Neural progenitor cell (in vitro differentiated cells): ENCODE data around the gene PSMD14. TPM values are rescaled to one million over a fixed set of nuclear protein-coding genes. Genes with fewer than 3 reads are reported as not detected.

Source experiments
- DNase-seq: peaks from one replicate; pipeline ENCODE4 v3.0.0-alpha.2; 2016; ENCODE audit warnings: low spot score
- H2AFZ ChIP-seq: fragments of 200-600 bp; sonication (generic); replicated peaks from 2 replicates; pipeline ENCODE4 v1.6.1; 2016; ENCODE audit warnings: antibody characterized with exemption
- H3F3A ChIP-seq: fragments of 200-600 bp; sonication (generic); 2 replicates; pipeline ENCODE4 v1.6.1; 2016; ENCODE audit warnings: antibody characterized with exemption, low read depth
- H3K27ac ChIP-seq: fragments of 200-600 bp; sonication (generic); 2 replicates; pipeline ENCODE4 v1.5.1; 2016; ENCODE audit warnings: mild to moderate bottlenecking
- H3K27me3 ChIP-seq: fragments of 200-600 bp; sonication (generic); 2 replicates; pipeline ENCODE4 v1.6.1; 2016; ENCODE audit warnings: mild to moderate bottlenecking, moderate library complexity
- H3K36me3 ChIP-seq: fragments of 200-600 bp; sonication (generic); 2 replicates; pipeline ENCODE4 v1.5.1; 2016
- H3K4me1 ChIP-seq: fragments of 200-600 bp; sonication (generic); 2 replicates; pipeline ENCODE4 v1.6.1; 2016; ENCODE audit warnings: mixed run types
- H3K4me2 ChIP-seq: fragments of 200-600 bp; sonication (generic); 2 replicates; pipeline ENCODE4 v1.6.1; 2016
- H3K4me3 ChIP-seq: fragments of 200-600 bp; sonication (generic); 2 replicates; pipeline ENCODE4 v1.5.1; 2016
- H3K79me2 ChIP-seq: fragments of 200-600 bp; sonication (generic); 2 replicates; pipeline ENCODE4 v1.6.1; 2016; ENCODE audit warnings: low read depth
- H3K9ac ChIP-seq: fragments of 200-600 bp; sonication (generic); 2 replicates; pipeline ENCODE4 v1.6.1; 2016
- H3K9me3 ChIP-seq: fragments of 200-600 bp; sonication (generic); 2 replicates; pipeline ENCODE4 v1.5.1; 2016; ENCODE audit warnings: low read depth
- H4K20me1 ChIP-seq: fragments of 200-600 bp; sonication (generic); 2 replicates; pipeline ENCODE4 v1.6.1; 2016; ENCODE audit warnings: low read depth
- H3K27ac Mint-ChIP-seq: 3 replicates; pipeline ENCODE4 v1.8.0; 2021; ENCODE audit warnings: mixed read lengths
- H3K27me3 Mint-ChIP-seq: 2 replicates; pipeline ENCODE4 v1.8.0; 2022; ENCODE audit warnings: low read depth, mild to moderate bottlenecking, inconsistent platforms, moderate library complexity, mixed read lengths; ENCODE audit not compliant: insufficient read depth
- H3K36me3 Mint-ChIP-seq: 3 replicates; pipeline ENCODE4 v1.8.0; 2021; ENCODE audit warnings: mixed read lengths
- H3K4me1 Mint-ChIP-seq: 3 replicates; pipeline ENCODE4 v1.8.0; 2021; ENCODE audit warnings: mixed read lengths
- H3K4me3 Mint-ChIP-seq: 3 replicates; pipeline ENCODE4 v1.8.0; 2021; ENCODE audit warnings: mild to moderate bottlenecking, moderate library complexity, mixed read lengths
- H3K9me3 Mint-ChIP-seq: 3 replicates; pipeline ENCODE4 v1.8.0; 2020; ENCODE audit warnings: mixed read lengths
- CTCF ChIP-seq: fragments of 200-600 bp; sonication (generic); IDR thresholded peaks from 2 replicates; pipeline ENCODE4 v1.5.1; 2017; ENCODE audit warnings: antibody characterized with exemption, mild to moderate bottlenecking
- EZH2 ChIP-seq: fragments of 200-600 bp; sonication (generic); IDR thresholded peaks from 2 replicates; pipeline ENCODE4 v1.6.1; 2017; ENCODE audit warnings: antibody characterized with exemption, mild to moderate bottlenecking, moderate library complexity
- EZH2phosphoT487 ChIP-seq: fragments of 200-600 bp; sonication (generic); IDR thresholded peaks from 2 replicates; pipeline ENCODE4 v1.6.1; 2017; ENCODE audit warnings: antibody characterized with exemption
- total RNA-seq: library from RNA; depleted of rRNA; stranded (reverse); fragments of >200 nt; gene quantifications from 2 replicates; pipeline ENCODE4 v1.2.3, GENCODE V29; 2015; ENCODE audit warnings: low replicate concordance

Gene PSMD14
- total RNA-seq, 1 donor from 2014 or later: 152 TPM

- Histone ChIP-seq H3K27me3 (no peaks in the 10 kb centered on the region), H2AFZ (no peak overlapping the region), H4K20me1 (peaks cover 41% of the 10 kb centered on the region), H3K4me1 (peaks cover 8% of the 10 kb centered on the region), H3K4me3 (no peak overlapping the region), H3F3A (peaks cover 9% of the 10 kb centered on the region), H3K4me2 (no peak overlapping the region), H3K36me3 (peaks cover 4% of the 10 kb centered on the region), H3K79me2 (peaks cover 100% of the 10 kb centered on the region), H3K9me3 (no peaks in the 10 kb centered on the region), H3K27ac (no peak overlapping the region), H3K9ac (no peak overlapping the region)
- H3K4me1 Mint-ChIP-seq: peaks cover 30% of the 10 kb centered on the region
- TF ChIP-seq EZH2phosphoT487 (no peak), EZH2 (no peak), CTCF (no peak)
- peaks cover 5% of the 10 kb centered on the region for H3K36me3 Mint-ChIP-seq
- H3K27me3 Mint-ChIP-seq: no peaks in the 10 kb centered on the region
- H3K4me3 Mint-ChIP-seq: no peak overlapping the region
- H3K9me3 Mint-ChIP-seq: peaks cover 6% of the 10 kb centered on the region
- no peak for DNase-seq
- no peak overlapping the region for H3K27ac Mint-ChIP-seq
Measured at GRCh38 chr2:161355106-161355505, 46.9 kb downstream of the PSMD14 start.

- H4K20me1 ChIP-seq: peaks cover 40% of the 10 kb centered on the region
Measured at GRCh38 chr2:161355983-161356382, 47.8 kb downstream of the PSMD14 start.

GRCh38 chr2:161357097-161357496 is 48.9 kb downstream of the PSMD14 start:
- peaks cover 22% of the 10 kb centered on the region for H3K4me1 Mint-ChIP-seq
- H3K36me3 Mint-ChIP-seq: peaks cover 15% of the 10 kb centered on the region
- peaks cover 17% of the 10 kb centered on the region for H3K9me3 Mint-ChIP-seq

More at GRCh38 chr2:161355983-161356382, 47.8 kb downstream of the PSMD14 start:
- no peak for TF ChIP-seq EZH2
- TF ChIP-seq EZH2phosphoT487: no peak
- no peak for TF ChIP-seq CTCF
- Histone ChIP-seq H3K27ac (no peak overlapping the region), H3K36me3 (peaks cover 8% of the 10 kb centered on the region), H3K27me3 (no peaks in the 10 kb centered on the region), H3K4me1 (peaks cover 8% of the 10 kb centered on the region), H3K9me3 (no peaks in the 10 kb centered on the region), H3K4me3 (no peak overlapping the region), H2AFZ (no peak overlapping the region), H3F3A (peaks cover 9% of the 10 kb centered on the region), H3K79me2 (peaks cover 100% of the 10 kb centered on the region), H3K4me2 (no peak overlapping the region), H3K9ac (no peak overlapping the region)
- no peaks in the 10 kb centered on the region for H3K27me3 Mint-ChIP-seq
- peaks cover 9% of the 10 kb centered on the region for H3K36me3 Mint-ChIP-seq
- H3K4me3 Mint-ChIP-seq: no peak overlapping the region
- H3K27ac Mint-ChIP-seq: no peak overlapping the region
- H3K9me3 Mint-ChIP-seq: peaks cover 10% of the 10 kb centered on the region
- no peak for DNase-seq
- H3K4me1 Mint-ChIP-seq: peaks cover 30% of the 10 kb centered on the region

More at GRCh38 chr2:161357097-161357496, 48.9 kb downstream of the PSMD14 start:
- Histone ChIP-seq H2AFZ (no peak overlapping the region), H3F3A (peaks cover 7% of the 10 kb centered on the region), H3K27me3 (no peaks in the 10 kb centered on the region), H3K9ac (no peak overlapping the region), H3K36me3 (peaks cover 18% of the 10 kb centered on the region), H3K27ac (no peak overlapping the region), H3K79me2 (peaks cover 100% of the 10 kb centered on the region), H3K4me2 (no peak overlapping the region), H4K20me1 (peaks cover 33% of the 10 kb centered on the region), H3K4me3 (no peak overlapping the region), H3K9me3 (peaks cover 10% of the 10 kb centered on the region), H3K4me1 (peaks cover 8% of the 10 kb centered on the region)
- no peak for TF ChIP-seq EZH2
- no peak for TF ChIP-seq CTCF
- TF ChIP-seq EZH2phosphoT487: no peak
- Mint-ChIP-seq H3K27me3 (no peaks in the 10 kb centered on the region), H3K4me3 (no peak overlapping the region), H3K27ac (no peak overlapping the region)
- DNase-seq: no peak
